ENCODE measurements around the gene CLIC3.

The CLIC3 gene

GRCh38 chr9:137025517-137025966 lies 29.2 kb upstream of the CLIC3 start:
- Histone ChIP-seq H3K36me3 (ENCODE audit: insufficient read depth, low read length) (no peaks in the 10 kb centered on the region), H3K9me3 (ENCODE audit: low read length) (no peaks in the 10 kb centered on the region), H4K20me1 (ENCODE audit: insufficient read depth, low read length) (no peaks in the 10 kb centered on the region), H3K27me3 (ENCODE audit: insufficient read depth, low read length) (peaks cover 14% of the 10 kb centered on the region), H3K9ac (ENCODE audit: low read length) (no peak overlapping the region), H3K4me3 (ENCODE audit: low read depth, low read length, poor library complexity, severe bottlenecking) (no peak overlapping the region), H3K79me2 (ENCODE audit: insufficient read depth, low read length) (no peaks in the 10 kb centered on the region), H3K27ac (ENCODE audit: low read depth, low read length, poor library complexity, severe bottlenecking) (no peak overlapping the region), H3F3A (ENCODE audit: insufficient read depth, low read length) (no peaks in the 10 kb centered on the region), H2AFZ (ENCODE audit: low read length) (no peak overlapping the region), H3K4me2 (ENCODE audit: low read length) (no peak overlapping the region), H3K4me1 (ENCODE audit: insufficient read depth, low read length, severe bottlenecking) (peaks cover 20% of the 10 kb centered on the region), H3K9me2 (ENCODE audit: low read depth, low read length) (no peaks in the 10 kb centered on the region)
- TF ChIP-seq, protein P1, sequence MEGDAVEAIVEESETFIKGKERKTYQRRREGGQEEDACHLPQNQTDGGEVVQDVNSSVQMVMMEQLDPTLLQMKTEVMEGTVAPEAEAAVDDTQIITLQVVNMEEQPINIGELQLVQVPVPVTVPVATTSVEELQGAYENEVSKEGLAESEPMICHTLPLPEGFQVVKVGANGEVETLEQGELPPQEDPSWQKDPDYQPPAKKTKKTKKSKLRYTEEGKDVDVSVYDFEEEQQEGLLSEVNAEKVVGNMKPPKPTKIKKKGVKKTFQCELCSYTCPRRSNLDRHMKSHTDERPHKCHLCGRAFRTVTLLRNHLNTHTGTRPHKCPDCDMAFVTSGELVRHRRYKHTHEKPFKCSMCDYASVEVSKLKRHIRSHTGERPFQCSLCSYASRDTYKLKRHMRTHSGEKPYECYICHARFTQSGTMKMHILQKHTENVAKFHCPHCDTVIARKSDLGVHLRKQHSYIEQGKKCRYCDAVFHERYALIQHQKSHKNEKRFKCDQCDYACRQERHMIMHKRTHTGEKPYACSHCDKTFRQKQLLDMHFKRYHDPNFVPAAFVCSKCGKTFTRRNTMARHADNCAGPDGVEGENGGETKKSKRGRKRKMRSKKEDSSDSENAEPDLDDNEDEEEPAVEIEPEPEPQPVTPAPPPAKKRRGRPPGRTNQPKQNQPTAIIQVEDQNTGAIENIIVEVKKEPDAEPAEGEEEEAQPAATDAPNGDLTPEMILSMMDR (IDR thresholded peaks at IDR 0.05; ENCODE audit: low read length) = peak; percentile 28; the same call in 1 of the 2 replicates
- TF ChIP-seq EZH2 (IDR thresholded peaks at IDR 0.05; ENCODE audit: borderline replicate concordance, low read length) = no peak

- H3K27ac ChIP-seq (ENCODE audit: low read depth, low read length, poor library complexity, severe bottlenecking) = no peak overlapping the region
- H3K4me2 ChIP-seq (ENCODE audit: low read length) = no peak overlapping the region
- no peak for TF ChIP-seq EZH2 (IDR thresholded peaks at IDR 0.05; ENCODE audit: borderline replicate concordance, low read length)
- TF ChIP-seq, protein P1 (IDR thresholded peaks at IDR 0.05; ENCODE audit: low read length) = no peak
- H3K79me2 ChIP-seq (ENCODE audit: insufficient read depth, low read length) = no peaks in the 10 kb centered on the region
- peaks cover 13% of the 10 kb centered on the region for H3K4me1 ChIP-seq (ENCODE audit: insufficient read depth, low read length, severe bottlenecking)
- H3K9me2 ChIP-seq (ENCODE audit: low read depth, low read length) = no peaks in the 10 kb centered on the region
- H3K9me3 ChIP-seq (ENCODE audit: low read length) = no peaks in the 10 kb centered on the region
- H3K36me3 ChIP-seq (ENCODE audit: insufficient read depth, low read length) = no peaks in the 10 kb centered on the region
- no peaks in the 10 kb centered on the region for H3F3A ChIP-seq (ENCODE audit: insufficient read depth, low read length)
- peaks cover 7% of the 10 kb centered on the region for H3K27me3 ChIP-seq (ENCODE audit: insufficient read depth, low read length)
- no peak overlapping the region for H3K4me3 ChIP-seq (ENCODE audit: low read depth, low read length, poor library complexity, severe bottlenecking)
- no peak overlapping the region for H2AFZ ChIP-seq (ENCODE audit: low read length)
- no peaks in the 10 kb centered on the region for H4K20me1 ChIP-seq (ENCODE audit: insufficient read depth, low read length)
- no peak overlapping the region for H3K9ac ChIP-seq (ENCODE audit: low read length)
Observed at GRCh38 chr9:137023583-137023991, 27.2 kb upstream of the CLIC3 start.

DNA sequence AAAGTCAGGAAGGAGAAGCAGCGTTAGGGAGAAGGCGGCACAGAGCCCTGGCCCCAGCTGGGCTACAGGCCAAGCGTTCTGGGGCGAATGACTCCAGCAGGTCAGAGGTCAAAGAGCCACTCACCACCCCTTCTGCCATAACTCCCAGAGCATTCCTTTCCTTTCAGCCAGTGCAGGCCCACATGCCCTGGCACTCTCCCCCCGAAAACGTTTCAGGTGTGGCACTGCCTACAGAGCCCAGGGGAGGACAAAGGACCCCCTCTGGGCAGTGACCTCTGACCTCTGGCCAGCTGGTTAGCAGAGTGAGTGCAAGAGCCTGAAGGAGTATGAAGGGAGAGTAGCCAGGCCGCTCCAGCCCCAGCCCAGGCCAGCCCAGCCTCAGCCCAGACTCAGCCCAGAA lies 26.8 kb upstream of the CLIC3 start:
- H3K79me2 ChIP-seq (ENCODE audit: insufficient read depth, low read length) = no peaks in the 10 kb centered on the region
- peaks cover 10% of the 10 kb centered on the region for H3K4me1 ChIP-seq (ENCODE audit: insufficient read depth, low read length, severe bottlenecking)
- H3K4me3 ChIP-seq (ENCODE audit: low read depth, low read length, poor library complexity, severe bottlenecking) = no peak overlapping the region
- no peaks in the 10 kb centered on the region for H3K9me2 ChIP-seq (ENCODE audit: low read depth, low read length)
- no peaks in the 10 kb centered on the region for H3F3A ChIP-seq (ENCODE audit: insufficient read depth, low read length)
- H3K36me3 ChIP-seq (ENCODE audit: insufficient read depth, low read length) = no peaks in the 10 kb centered on the region
- H3K9ac ChIP-seq (ENCODE audit: low read length) = no peak overlapping the region
- no peak overlapping the region for H3K4me2 ChIP-seq (ENCODE audit: low read length)
- no peaks in the 10 kb centered on the region for H4K20me1 ChIP-seq (ENCODE audit: insufficient read depth, low read length)
- TF ChIP-seq, protein P1 (IDR thresholded peaks at IDR 0.05; ENCODE audit: low read length) = no peak
- no peak for TF ChIP-seq EZH2 (IDR thresholded peaks at IDR 0.05; ENCODE audit: borderline replicate concordance, low read length)
- no peak overlapping the region for H2AFZ ChIP-seq (ENCODE audit: low read length)
- no peaks in the 10 kb centered on the region for H3K9me3 ChIP-seq (ENCODE audit: low read length)
- H3K27ac ChIP-seq (ENCODE audit: low read depth, low read length, poor library complexity, severe bottlenecking) = no peak overlapping the region
- H3K27me3 ChIP-seq (ENCODE audit: insufficient read depth, low read length) = peaks cover 7% of the 10 kb centered on the region
